ENCODE data around the gene SMIM31. TPM values are rescaled to one million over a fixed set of nuclear protein-coding genes. Genes with fewer than 3 reads are reported as not detected.

SMIM31 gene
- total and polyA plus RNA-seq, 2 donors (not counting 1 experiment from before 2014, with no cell fraction given): not detected

- H3K4me1 Mint-ChIP-seq: no peaks in the 10 kb centered on the region
- H3K4me3 ChIP-seq (ENCODE audit: control extremely low read depth in 1 of 5, extremely low read depth in 1 of 5, insufficient read depth in 1 of 5, low read depth in 2 of 5, low read length in 4 of 5): no peak overlapping the region
- no peak overlapping the region for H3K27ac Mint-ChIP-seq
- ChIA-PET CTCF (no interaction called here), POLR2A (no interaction called here)
- no peak for TF ChIP-seq CTCF (IDR thresholded peaks at IDR 0.05)
- TF ChIP-seq EZH2 (IDR thresholded peaks at IDR 0.05; ENCODE audit: borderline replicate concordance, insufficient read depth, low read depth, low read length, poor library complexity, severe bottlenecking): no peak
- no peaks in the 10 kb centered on the region for H3K36me3 ChIP-seq (replicated peaks in 1 of 2; ENCODE audit: control extremely low read depth in 1 of 2, control insufficient read depth in 1 of 2, extremely low read depth in 1 of 2, insufficient read depth in 2 of 2, low read length in 1 of 2)
- no peaks in the 10 kb centered on the region for H3K27me3 ChIP-seq (replicated peaks in 1 of 4; ENCODE audit: control extremely low read depth in 1 of 4, control insufficient read depth in 3 of 4, insufficient read depth in 4 of 4, low read length in 3 of 4)
- H3K27me3 Mint-ChIP-seq: peaks cover 5% of the 10 kb centered on the region
- intact Hi-C loops (cut with micrococcal nuclease): no loop called here
- no peaks in the 10 kb centered on the region for H3K79me2 ChIP-seq (ENCODE audit: control insufficient read depth, insufficient read depth, low read length)
- no peak overlapping the region for H2AFZ ChIP-seq (ENCODE audit: insufficient read depth, low read depth, low read length, poor library complexity, severe bottlenecking)
- ATAC-seq (ENCODE audit: low read depth) (no peak), DNase-seq (no peak)
- H3K9ac ChIP-seq (ENCODE audit: low read length): no peak overlapping the region
- H3K9me3 ChIP-seq (ENCODE audit: control extremely low read depth in 1 of 3, control insufficient read depth in 2 of 3, insufficient read depth in 1 of 3, low read length in 2 of 3): no peaks in the 10 kb centered on the region
- no peaks in the 10 kb centered on the region for H3K4me1 ChIP-seq (ENCODE audit: control insufficient read depth in 2 of 2, insufficient read depth in 2 of 2, low read length in 2 of 2)
- H3K27ac ChIP-seq (ENCODE audit: low read length in 2 of 2): no peak overlapping the region
- no peaks in the 10 kb centered on the region for H4K20me1 ChIP-seq (ENCODE audit: control insufficient read depth, insufficient read depth, low read length, poor library complexity, severe bottlenecking)
- H3K4me2 ChIP-seq (replicated peaks; ENCODE audit: low read depth, low read length, poor library complexity, severe bottlenecking): no peak overlapping the region
- no peak overlapping the region for H3K4me3 Mint-ChIP-seq
- WGBS (ENCODE audit: insufficient coverage): 57% methylated on average over 1 of the region's 2 CpGs
- no peaks in the 10 kb centered on the region for H3K9me3 Mint-ChIP-seq (ENCODE audit: insufficient read depth)
Observed at GRCh38 chr4:164847967-164848649, 94.2 kb downstream of the SMIM31 start.

Small RNA genes lying within 50 kb of the gene (small RNA-seq; reads per million reads assigned to genes)
- gene RNU6-668P (ENCODE audit: insufficient read length, low read depth, low replicate concordance): not detected

Other genes starting within 250 kb of the SMIM31 start
- not detected in 2 replicates for gene APELA, start 123.0 kb downstream of the SMIM31 start, total RNA-seq
- gene APELA, start 123.0 kb downstream of the SMIM31 start, polyA plus RNA-seq: not detected in 2 replicates
- 2.2 and 2.3 TPM in 2 replicates for gene TRIM61, start 223.5 kb downstream of the SMIM31 start, total RNA-seq
- gene TRIM61, start 223.5 kb downstream of the SMIM31 start, polyA plus RNA-seq: 0.16 and 0.42 TPM in 2 replicates

Data from B cell (primary cell).